Spleen (tissue), 7 donors: Measurements from ENCODE around the gene CNTNAP2.

Experiments
- CTCF ChIP-seq, 11 experiments: fragments of 200-600 bp in 7 of 11; fragments of 450-650 bp in 4 of 11; sonication (generic) in 4 of 11; IDR thresholded peaks in 8 of 11; conservative IDR thresholded peaks in 3 of 11; 1 replicate in 7 of 11; 2 replicates in 4 of 11; pipeline versions ENCODE4 v1.4.0 to v1.8.0; 2016 to 2021; ENCODE audit warnings: antibody characterized with exemption in 11 of 11, inconsistent platforms in 4 of 11, mild to moderate bottlenecking in 1 of 11
- POLR2A ChIP-seq, 3 donors: fragments of 450-650 bp; IDR thresholded peaks; one replicate each; pipeline ENCODE4 v1.5.1; 2017; ENCODE audit warnings: antibody characterized with exemption in 3 of 3, mild to moderate bottlenecking in 1 of 3
- donor health status: DM: no; HTN: no; CAD: no; lungs with moderate emphysema.
- donor health status: DM: no; HTN: no; CAD: no.
- donor health status: DM: no; HTN: no; CAD: no.

GRCh38 chr7:147207988-147208387 lies 1091.4 kb downstream of the CNTNAP2 start:
- TF ChIP-seq CTCF (IDR thresholded peaks at IDR 0.05 in 8 of 11, conservative IDR thresholded peaks at IDR 0.05 in 3 of 11), result no peak
- TF ChIP-seq POLR2A (IDR thresholded peaks at IDR 0.05), result no peak
